GM18507 (cell line): ENCODE results near the gene KIF26B.
"Not testable (repeated sequence)": the region's sequence is repeated elsewhere in the genome, so short reads cannot be mapped to it uniquely, and the experiment has no call there.

Experiments used
- DNase-seq: peaks from one replicate; pipeline ENCODE4 v3.0.0; 2011; ENCODE audit warnings: low read depth; ENCODE audit not compliant: insufficient read length; ENCODE audit errors: extremely low spot score
- FAIRE-seq: peaks from 2 replicates; lab custom pipeline; 2011; peaks lifted over from hg19 to GRCh38; lab: Jason Lieb, UNC

KIF26B gene

DNA sequence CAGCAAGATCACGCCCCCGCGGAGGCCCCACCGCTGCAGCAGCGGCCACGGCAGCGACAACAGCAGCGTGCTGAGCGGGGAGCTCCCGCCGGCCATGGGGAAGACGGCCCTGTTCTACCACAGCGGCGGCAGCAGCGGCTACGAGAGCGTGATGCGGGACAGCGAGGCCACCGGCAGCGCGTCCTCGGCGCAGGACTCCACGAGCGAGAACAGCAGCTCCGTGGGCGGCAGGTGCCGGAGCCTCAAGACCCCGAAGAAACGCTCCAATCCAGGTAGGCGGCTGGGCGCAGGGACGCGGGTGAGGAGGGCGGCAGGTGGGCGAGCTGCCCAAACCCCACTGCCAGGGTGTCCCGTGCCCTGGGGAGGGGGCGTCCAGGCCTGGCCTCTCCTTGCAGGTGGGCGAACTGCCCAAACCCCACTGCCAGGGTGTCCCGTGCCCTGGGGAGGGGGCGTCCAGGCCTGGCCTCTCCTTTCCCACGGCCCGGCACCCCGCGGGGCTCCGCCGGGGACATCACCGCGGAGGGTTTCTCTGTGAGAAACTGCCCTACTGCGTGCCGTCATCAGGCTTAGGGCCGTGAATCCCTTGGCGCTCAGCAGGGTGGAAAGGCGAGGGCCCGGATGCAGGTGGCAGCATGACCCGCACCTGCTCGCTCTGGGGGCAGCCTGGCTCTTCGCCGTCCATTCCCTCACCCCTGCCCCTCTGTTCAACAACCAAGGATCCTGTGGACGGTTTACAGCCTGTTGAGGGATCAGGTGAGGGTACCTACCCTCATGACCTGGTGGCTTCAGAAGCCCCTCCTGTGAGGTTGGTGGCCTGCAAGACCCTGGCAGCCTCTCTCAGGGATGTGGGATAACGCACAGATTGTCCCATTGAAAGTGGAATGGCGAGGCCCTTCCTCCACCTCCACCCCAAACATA is 534.0 kb downstream of the KIF26B start:
- FAIRE-seq (no peak), DNase-seq (no peak)

DNA sequence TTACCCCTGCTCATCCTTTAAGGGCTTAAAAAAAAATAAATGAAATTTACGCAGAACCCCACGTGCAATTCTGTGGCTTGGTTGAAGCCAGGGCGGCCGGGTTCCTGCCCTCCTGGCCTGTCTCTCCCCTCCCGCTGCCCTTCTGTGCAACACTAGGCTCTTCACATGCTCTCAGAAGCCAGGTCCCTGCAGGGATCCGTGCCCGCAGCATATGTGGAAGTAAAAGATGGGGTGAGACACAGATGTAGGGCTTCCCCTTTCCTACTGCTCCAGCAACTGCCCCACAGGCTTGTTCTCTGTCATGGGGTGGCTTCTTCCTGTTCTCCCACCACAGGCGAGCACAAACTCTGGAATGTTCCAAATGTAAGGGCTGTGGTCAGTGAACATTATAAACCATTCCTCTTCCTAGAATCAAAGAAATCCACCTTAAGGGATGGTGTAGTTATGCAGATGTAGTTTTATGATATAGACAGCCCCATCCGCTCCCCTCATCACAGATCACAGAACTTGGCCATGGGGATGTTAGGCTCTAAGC is 535.4 kb downstream of the KIF26B start:
- DNase-seq (no peak), FAIRE-seq (no peak)

DNA sequence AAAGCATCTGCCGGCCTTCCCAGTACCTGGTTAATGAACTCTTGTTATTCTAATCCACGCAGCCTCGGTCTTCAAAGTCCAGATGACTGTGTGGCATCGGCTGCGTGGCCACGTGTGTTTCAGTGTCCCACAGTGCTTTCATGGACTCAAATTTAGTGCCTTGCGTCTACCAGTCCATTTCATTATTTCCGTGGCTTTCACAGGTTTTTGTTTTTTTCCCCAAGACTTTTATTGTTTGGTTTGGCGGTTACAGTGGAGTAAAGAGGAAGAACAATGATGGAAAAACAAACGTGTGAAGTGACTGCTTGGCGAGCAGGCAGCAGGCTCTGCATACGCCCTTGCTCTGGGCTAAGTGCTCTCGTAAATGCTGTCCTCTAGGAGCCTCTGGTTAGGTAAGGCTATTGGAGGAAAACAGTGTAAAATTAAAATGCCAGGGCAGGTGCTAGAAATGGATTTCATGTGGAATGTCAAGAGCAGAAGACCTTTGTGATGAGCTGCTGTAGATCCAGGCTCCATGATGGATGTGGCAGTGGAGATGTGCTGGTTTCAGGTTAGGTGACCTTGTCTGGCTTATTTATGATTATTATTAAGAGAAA is 536.3 kb downstream of the KIF26B start:
- FAIRE-seq (no peak), DNase-seq (no peak)

GRCh38 chr1:245691897-245692296 is 537.1 kb downstream of the KIF26B start:
- DNase-seq (no peak), FAIRE-seq (no peak)

DNA sequence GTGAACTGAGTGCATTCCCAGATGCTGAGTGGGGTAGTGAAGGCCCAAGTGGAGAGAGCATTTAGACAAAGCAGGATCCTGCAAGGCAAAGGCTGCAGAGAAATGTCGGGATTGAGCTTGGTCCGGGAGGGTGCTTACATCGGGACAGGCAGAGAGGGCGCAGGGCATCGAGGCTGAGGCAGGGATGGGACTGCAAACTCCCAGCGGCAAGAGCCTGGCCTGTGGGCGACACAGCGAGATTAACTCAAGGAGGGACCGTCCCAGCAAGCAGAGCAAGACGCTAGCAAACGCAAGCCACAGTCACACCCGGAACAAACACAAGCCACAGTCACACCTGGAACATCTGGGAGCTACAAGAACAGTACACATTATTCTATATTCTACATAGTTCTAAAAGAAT is 537.5 kb downstream of the KIF26B start:
- no peak for DNase-seq
- no peak for FAIRE-seq

DNA sequence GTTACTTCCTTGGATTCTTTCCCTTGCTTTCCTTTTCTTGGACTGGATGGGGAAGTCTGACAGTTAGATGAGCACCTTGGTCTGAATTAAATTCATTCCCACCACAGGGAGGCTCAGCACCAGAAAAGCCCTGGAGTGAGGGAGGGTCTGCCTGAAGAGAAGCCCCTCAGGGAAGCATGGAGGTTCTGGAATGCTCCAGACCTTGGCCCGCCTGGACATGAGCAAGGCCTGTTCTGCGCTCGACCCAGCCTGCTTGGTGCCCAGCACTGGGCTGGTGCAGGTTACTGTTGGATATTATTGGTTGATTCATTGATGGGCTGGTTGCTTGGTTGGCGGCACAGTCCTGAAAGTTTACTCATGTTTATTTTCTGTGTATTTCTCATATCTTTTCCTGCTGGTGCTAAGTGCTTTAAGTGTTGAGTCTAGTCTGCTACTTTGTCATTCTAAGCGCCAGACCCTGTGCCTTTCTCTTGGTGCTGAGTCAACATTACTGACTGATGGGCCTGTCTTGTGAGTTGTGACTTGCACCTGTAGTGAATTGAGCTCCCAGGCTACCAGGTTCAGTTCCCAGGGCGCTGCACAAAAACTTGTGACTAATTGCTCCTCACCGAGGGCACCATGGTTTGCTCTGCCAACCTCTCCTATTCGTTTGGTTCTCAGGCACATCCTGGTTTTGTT is 538.5 kb downstream of the KIF26B start:
- FAIRE-seq, result no peak
- DNase-seq, result no peak

- FAIRE-seq, result no peak
- DNase-seq, result no peak
These were observed 539.4 kb downstream of the KIF26B start for GRCh38 chr1:245693941-245694752.

DNA sequence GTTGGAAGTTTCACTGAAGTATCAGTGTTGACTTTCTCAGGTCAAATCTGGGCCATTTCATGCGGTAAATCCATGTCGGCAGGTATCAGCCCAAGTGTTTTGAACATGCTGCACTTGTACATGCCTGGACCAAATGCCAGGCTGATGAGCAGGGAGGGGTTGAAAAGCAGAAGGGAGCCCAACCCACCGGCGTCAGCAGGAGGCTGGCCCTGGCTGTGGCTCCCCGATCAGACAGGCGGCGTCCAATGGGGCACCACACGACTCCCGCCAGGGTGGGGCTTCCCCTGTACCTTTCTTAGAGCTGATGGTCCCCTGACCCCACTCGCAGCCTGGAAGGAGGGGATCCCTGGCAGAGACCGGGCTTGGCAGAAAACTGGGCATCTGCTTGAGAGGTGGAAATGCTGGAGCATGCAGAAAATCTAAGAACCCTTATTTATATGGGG is 540.0 kb downstream of the KIF26B start:
- FAIRE-seq, result no peak
- DNase-seq, result no peak

- no peak for FAIRE-seq
- DNase-seq, result no peak
These were observed 540.4 kb downstream of the KIF26B start for GRCh38 chr1:245695211-245695610.

GRCh38 chr1:245695701-245696100 is 540.9 kb downstream of the KIF26B start:
- not testable (repeated sequence) for FAIRE-seq

GRCh38 chr1:245698116-245698515 is 543.3 kb downstream of the KIF26B start:
- DNase-seq (no peak), FAIRE-seq (no peak)

More at GRCh38 chr1:245695701-245696100, 540.9 kb downstream of the KIF26B start:
- DNase-seq, result not testable (repeated sequence)

DNA sequence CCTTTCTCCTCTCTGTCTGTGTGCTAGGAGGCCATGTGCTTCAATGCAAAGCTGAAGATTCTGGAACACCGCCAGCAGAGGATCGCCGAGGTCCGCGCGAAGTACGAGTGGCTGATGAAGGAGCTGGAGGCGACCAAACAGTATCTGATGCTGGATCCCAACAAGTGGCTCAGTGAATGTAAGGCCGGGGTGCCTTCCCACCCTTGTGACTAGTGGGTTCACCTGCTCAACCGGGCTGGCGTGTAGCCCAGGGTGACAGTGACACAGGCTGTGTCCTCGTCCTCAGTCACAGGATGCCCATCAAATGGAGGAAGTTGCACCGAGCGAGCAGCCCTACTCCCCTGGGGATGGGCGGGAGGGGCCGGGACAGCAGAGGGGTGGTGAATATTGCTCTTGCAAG is 544.1 kb downstream of the KIF26B start:
- FAIRE-seq (no peak), DNase-seq (no peak)

DNA sequence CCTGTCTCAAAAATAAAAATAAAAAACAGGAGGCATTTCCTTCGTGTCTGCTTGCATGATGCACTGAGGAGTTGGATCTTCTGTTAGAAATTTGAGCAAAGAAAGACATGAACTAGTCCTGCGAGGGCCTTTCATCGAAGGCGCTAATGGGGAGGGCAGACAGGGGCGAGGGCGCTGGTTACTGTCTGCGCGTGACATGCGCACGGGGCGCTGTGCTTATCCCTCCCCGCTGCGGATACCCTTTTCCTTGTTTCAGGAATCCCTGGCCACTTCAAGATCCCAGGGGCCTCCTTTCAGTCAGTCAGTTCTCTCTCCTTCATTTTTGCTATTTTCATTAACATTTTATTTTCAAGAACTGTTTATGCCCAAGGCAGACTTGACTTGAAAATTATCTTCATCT is 545.8 kb downstream of the KIF26B start:
- no peak for FAIRE-seq

DNA sequence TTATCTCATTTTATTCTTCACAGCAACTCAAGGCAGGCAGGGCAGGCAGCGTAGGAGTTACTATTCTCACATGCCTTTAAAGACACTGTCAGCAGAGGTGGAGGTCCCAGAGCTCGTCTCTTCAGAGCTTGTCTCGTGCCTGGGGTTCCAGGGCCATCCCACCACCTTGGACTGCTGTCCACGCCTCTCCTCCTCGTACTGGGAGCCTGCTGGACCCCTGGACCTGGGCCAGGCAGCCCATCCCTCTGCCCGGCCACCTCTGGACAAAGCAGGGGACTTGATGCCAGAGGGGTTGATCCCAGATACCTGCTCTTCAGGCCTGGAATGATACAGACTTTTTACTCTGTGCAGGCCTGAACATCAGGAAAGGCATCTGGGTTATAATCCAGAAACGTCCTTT is 546.8 kb downstream of the KIF26B start:
- DNase-seq (no peak), FAIRE-seq (no peak)

More for the DNA sequence above, 545.8 kb downstream of the KIF26B start:
- no peak for DNase-seq

DNA sequence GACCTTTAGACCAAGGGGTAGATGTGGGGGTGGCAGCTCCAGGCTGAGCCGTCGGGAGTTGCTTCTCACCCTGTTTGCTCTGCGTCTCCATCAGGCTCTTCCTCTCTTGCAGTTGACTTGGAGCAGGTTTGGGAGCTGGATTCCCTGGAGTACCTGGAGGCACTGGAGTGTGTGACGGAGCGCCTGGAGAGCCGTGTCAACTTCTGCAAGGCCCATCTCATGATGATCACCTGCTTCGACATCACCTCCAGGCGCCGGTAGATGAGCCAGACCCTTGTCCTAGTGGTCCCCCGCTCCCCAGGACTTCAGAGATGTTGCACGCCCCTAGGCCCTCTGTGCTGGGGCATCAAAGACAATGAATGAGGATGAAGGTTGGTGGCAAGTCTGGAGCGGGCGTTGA is 547.6 kb downstream of the KIF26B start:
- no peak for FAIRE-seq
- DNase-seq, result no peak

DNA sequence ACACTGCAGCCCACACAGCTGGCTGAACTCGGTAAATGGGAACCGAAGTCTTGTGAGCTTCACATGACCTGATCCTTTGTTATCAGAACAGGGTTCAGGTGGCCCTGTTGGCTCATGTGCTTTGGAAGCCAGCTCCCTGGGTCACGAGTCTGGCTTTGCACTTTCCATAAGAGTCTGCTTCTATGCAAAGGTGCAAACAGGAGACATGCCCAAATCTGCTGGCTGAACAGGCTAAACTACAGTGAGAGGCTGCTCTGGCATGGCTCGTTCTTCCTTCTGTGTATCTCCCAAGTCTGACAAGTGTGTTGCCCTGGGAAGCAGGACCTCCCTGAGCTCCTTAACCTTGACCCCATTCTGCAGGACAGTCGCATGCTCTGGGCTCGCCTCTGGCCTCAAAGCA is 549.6 kb downstream of the KIF26B start:
- FAIRE-seq, result no peak
- no peak for DNase-seq

GRCh38 chr1:245704765-245705164 is 550.0 kb downstream of the KIF26B start:
- DNase-seq, result no peak
- no peak for FAIRE-seq

DNA sequence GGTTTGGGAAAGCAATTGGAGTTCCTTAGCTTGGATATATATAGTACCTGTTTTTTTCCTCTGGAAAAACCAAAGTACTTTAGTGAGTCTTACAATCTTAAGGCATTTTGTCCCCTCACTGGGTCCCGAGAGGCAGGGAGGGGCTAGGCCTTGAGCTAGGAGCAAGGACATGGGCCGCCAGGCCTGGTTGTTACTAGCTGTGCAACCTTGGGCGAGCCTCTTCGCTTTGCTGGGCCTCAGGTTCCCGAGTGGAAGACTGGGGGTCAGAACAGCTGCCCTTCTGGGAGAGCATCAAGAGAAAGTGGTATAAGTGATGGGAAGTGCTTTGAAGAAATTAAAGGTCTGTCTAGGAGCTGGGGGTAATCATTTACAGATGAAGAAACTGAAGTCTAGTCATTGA is 553.2 kb downstream of the KIF26B start:
- no peak for FAIRE-seq
- DNase-seq, result no peak
